HepG2 (cell line): ENCODE results near the gene CRAMP1.

Source experiments
- ARNT ChIP-seq: fragments of 450-650 bp; IDR thresholded peaks from 2 replicates; pipeline ENCODE4 v1.6.1; 2017
- ATF7 ChIP-seq, 2 experiments: fragments of 450-650 bp in 1 of 2; sonication (generic) in 1 of 2; formaldehyde crosslinking in 1 of 2; IDR thresholded peaks; 2 replicates each; pipeline versions ENCODE4 v1.4.0 to v1.6.1; 2016 to 2020; ENCODE audit warnings: antibody characterized with exemption in 1 of 2, mild to moderate bottlenecking in 1 of 2, missing genetic modification reagents in 1 of 2
- CBX5 ChIP-seq: sonication (generic); formaldehyde crosslinking; IDR thresholded peaks from 2 replicates; pipeline ENCODE4 v1.4.0; 2020; ENCODE audit warnings: missing genetic modification reagents, borderline replicate concordance
- ETV6 ChIP-seq: sonication (generic); formaldehyde crosslinking; conservative IDR thresholded peaks from 2 replicates; pipeline ENCODE4 v1.4.0; 2020; ENCODE audit warnings: missing genetic modification reagents
- KLF9 ChIP-seq: IDR thresholded peaks from 2 replicates; pipeline ENCODE4 v1.6.1; 2016; ENCODE audit warnings: low read depth
- RNF2 ChIP-seq: fragments of 450-650 bp; conservative IDR thresholded peaks from 2 replicates; pipeline ENCODE4 v1.6.1; 2016; ENCODE audit warnings: low read depth
- SIX4 ChIP-seq: sonication (generic); formaldehyde crosslinking; IDR thresholded peaks from 2 replicates; pipeline ENCODE4 v1.4.0; 2020; ENCODE audit warnings: missing genetic modification reagents
- SP2 ChIP-seq: sonication (generic); formaldehyde crosslinking; IDR thresholded peaks from 2 replicates; pipeline ENCODE4 v1.5.1; 2020; ENCODE audit warnings: mild to moderate bottlenecking, missing genetic modification reagents
- XRCC5 ChIP-seq: fragments of 200-400 bp; formaldehyde crosslinking; optimal IDR thresholded peaks from 2 replicates; pipeline ENCODE3; 2017; ENCODE audit warnings: mild to moderate bottlenecking, low read length
- ZFP41 ChIP-seq: sonication (generic); formaldehyde crosslinking; IDR thresholded peaks from 2 replicates; pipeline ENCODE4 v1.4.0; 2020; ENCODE audit warnings: mild to moderate bottlenecking, missing genetic modification reagents, borderline replicate concordance
- ZNF510 ChIP-seq: sonication (generic); formaldehyde crosslinking; IDR thresholded peaks from 2 replicates; pipeline ENCODE4 v1.4.0; 2020; ENCODE audit warnings: low read depth, mild to moderate bottlenecking, missing genetic modification reagents
- TF ChIP-seq, protein P1 (sequence below): sonication (generic); formaldehyde crosslinking; conservative IDR thresholded peaks from 2 replicates; pipeline ENCODE4 v1.8.0; 2022; ENCODE audit warnings: mild to moderate bottlenecking, moderate library complexity, missing genetic modification reagents
- TF ChIP-seq, protein P2 (sequence below): sonication (generic); formaldehyde crosslinking; IDR thresholded peaks from 2 replicates; pipeline ENCODE4 v1.4.0; 2020; ENCODE audit warnings: missing genetic modification reagents

DNA sequence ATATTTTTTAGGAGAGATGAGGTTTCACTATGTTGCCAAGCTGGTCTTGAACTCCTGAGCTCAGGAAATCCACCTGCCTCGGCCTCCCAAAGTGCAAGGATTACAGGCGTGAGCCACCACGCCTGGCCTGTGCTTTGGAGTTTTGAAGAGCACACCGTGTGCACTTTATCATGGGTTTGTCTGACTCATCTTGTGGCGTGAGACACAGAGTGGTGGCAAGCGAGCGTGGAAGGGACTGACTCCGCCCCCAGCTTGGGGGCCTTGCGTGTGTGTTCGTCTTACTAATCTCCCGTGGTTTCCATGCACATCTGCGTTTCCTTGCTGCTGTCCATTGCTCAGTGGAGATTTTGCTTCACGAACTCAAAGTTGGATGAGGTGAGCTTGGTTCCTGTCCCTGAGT, 22.9 kb downstream of the CRAMP1 start:
- TF ChIP-seq SIX4 (CRISPR knock-in tag), result no peak
- TF ChIP-seq ARNT, result no peak
- no peak for TF ChIP-seq ZNF510
- TF ChIP-seq, protein P1, sequence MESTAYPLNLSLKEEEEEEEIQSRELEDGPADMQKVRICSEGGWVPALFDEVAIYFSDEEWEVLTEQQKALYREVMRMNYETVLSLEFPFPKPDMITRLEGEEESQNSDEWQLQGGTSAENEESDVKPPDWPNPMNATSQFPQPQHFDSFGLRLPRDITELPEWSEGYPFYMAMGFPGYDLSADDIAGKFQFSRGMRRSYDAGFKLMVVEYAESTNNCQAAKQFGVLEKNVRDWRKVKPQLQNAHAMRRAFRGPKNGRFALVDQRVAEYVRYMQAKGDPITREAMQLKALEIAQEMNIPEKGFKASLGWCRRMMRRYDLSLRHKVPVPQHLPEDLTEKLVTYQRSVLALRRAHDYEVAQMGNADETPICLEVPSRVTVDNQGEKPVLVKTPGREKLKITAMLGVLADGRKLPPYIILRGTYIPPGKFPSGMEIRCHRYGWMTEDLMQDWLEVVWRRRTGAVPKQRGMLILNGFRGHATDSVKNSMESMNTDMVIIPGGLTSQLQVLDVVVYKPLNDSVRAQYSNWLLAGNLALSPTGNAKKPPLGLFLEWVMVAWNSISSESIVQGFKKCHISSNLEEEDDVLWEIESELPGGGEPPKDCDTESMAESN (CRISPR knock-in tag), result no peak
- TF ChIP-seq SP2 (CRISPR knock-in tag), result no peak
- no peak for TF ChIP-seq XRCC5
- no peak for TF ChIP-seq CBX5 (CRISPR knock-in tag)
- TF ChIP-seq ATF7 (IDR thresholded peaks at IDR 0.05), result no peak
- no peak for TF ChIP-seq ATF7 (CRISPR knock-in tag; IDR thresholded peaks at IDR 0.05)
- TF ChIP-seq, protein P2, sequence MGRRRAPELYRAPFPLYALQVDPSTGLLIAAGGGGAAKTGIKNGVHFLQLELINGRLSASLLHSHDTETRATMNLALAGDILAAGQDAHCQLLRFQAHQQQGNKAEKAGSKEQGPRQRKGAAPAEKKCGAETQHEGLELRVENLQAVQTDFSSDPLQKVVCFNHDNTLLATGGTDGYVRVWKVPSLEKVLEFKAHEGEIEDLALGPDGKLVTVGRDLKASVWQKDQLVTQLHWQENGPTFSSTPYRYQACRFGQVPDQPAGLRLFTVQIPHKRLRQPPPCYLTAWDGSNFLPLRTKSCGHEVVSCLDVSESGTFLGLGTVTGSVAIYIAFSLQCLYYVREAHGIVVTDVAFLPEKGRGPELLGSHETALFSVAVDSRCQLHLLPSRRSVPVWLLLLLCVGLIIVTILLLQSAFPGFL (CRISPR knock-in tag), result no peak
- TF ChIP-seq KLF9 (CRISPR knock-in tag), result no peak
- no peak for TF ChIP-seq RNF2
- no peak for TF ChIP-seq ETV6 (CRISPR knock-in tag)
- no peak for TF ChIP-seq ZFP41
